OCI-LY3 (cell line): ENCODE data around the gene HMSD.

ENCODE experiments used
- EZH2phosphoT487 ChIP-seq: fragments of 200-600 bp; shearing (Covaris generic); IDR thresholded peaks from 2 replicates; pipeline ENCODE4 v1.6.1; 2018; ENCODE audit warnings: antibody characterized with exemption, mixed run types, low read depth
- TF ChIP-seq, protein P1 (sequence below): fragments of 200-600, 300-600 bp; sonication (generic); IDR thresholded peaks from 2 replicates; pipeline ENCODE4 v1.5.1; 2014; ENCODE audit warnings: antibody characterized with exemption, low read length, low read depth

DNA sequence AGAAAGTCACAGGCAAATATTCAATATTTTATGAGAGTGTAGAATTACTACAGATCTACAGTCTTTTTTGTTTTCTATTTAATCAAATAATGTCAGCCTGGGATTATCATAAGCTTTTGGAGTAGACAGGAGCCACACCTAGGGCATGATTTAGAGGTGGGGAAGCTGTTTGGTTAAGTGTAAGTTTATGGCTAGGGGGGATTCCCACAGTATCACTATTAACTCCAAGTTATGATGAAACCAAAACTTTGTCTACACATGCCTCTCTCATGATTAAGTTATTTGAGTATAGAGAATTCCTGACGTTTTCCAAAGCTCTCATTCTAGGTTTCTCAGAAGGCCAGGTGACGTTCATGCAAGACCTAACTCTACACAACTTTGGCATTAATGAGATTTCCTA is 39.2 kb upstream of the HMSD start:
- TF ChIP-seq, protein P1, sequence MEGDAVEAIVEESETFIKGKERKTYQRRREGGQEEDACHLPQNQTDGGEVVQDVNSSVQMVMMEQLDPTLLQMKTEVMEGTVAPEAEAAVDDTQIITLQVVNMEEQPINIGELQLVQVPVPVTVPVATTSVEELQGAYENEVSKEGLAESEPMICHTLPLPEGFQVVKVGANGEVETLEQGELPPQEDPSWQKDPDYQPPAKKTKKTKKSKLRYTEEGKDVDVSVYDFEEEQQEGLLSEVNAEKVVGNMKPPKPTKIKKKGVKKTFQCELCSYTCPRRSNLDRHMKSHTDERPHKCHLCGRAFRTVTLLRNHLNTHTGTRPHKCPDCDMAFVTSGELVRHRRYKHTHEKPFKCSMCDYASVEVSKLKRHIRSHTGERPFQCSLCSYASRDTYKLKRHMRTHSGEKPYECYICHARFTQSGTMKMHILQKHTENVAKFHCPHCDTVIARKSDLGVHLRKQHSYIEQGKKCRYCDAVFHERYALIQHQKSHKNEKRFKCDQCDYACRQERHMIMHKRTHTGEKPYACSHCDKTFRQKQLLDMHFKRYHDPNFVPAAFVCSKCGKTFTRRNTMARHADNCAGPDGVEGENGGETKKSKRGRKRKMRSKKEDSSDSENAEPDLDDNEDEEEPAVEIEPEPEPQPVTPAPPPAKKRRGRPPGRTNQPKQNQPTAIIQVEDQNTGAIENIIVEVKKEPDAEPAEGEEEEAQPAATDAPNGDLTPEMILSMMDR: no peak
- no peak for TF ChIP-seq EZH2phosphoT487
